Upper lobe of left lung (tissue), 6 donors: ENCODE results near the gene CALN1. TPM values are rescaled to one million over a fixed set of nuclear protein-coding genes. Genes with fewer than 3 reads are reported as not detected.
A peak's percentile ranks its signal among the peaks of the same experiment; 100 is the strongest.

Source experiments
- ATAC-seq, 2 donors: fragments of 200-7000 bp; cut with Tn5 transposase; one replicate each; pipeline ENCODE4 v1.9.1; 2022; ENCODE audit warnings: mild to moderate bottlenecking in 2 of 2, moderate library complexity in 2 of 2; ENCODE audit not compliant: low FRiP score in 2 of 2
- DNase-seq, 2 donors: peaks; one replicate each; pipeline ENCODE4 v3.0.0-alpha.2; 2019 to 2020
- H3K27ac ChIP-seq, 4 donors: fragments of 200-600 bp; sonication (generic); one replicate each; pipeline ENCODE4 v1.5.1; 2016 to 2019
- H3K27me3 ChIP-seq, 4 donors: fragments of 200-600 bp; sonication (generic); one replicate each; pipeline ENCODE4 v1.5.1; 2017 to 2019
- H3K36me3 ChIP-seq, 4 donors: fragments of 200-600 bp; sonication (generic); one replicate each; pipeline ENCODE4 v1.5.1; 2016 to 2019
- H3K4me1 ChIP-seq, 4 donors: fragments of 200-600 bp; sonication (generic); one replicate each; pipeline ENCODE4 v1.5.1; 2018 to 2019
- H3K4me3 ChIP-seq, 4 donors: fragments of 200-600 bp; sonication (generic); one replicate each; pipeline ENCODE4 v1.5.1; 2017 to 2019; ENCODE audit warnings: mild to moderate bottlenecking in 2 of 4, moderate library complexity in 1 of 4
- H3K9me3 ChIP-seq, 4 donors: fragments of 200-600 bp; sonication (generic); one replicate each; pipeline ENCODE4 v1.5.1; 2018 to 2019
- EP300 ChIP-seq, 4 donors: sonication (generic); formaldehyde crosslinking; IDR thresholded peaks; one replicate each; pipeline ENCODE4 v1.5.1; 2017; ENCODE audit warnings: antibody characterized with exemption in 4 of 4, control low read depth in 2 of 4
- POLR2A ChIP-seq, 4 donors: fragments of 450-650 bp; IDR thresholded peaks; one replicate each; pipeline ENCODE4 v1.5.1; 2016 to 2017; ENCODE audit warnings: antibody characterized with exemption in 4 of 4, mild to moderate bottlenecking in 2 of 4
- POLR2AphosphoS5 ChIP-seq, 2 donors: sonication (generic); formaldehyde crosslinking; IDR thresholded peaks; one replicate each; pipeline ENCODE4 v1.5.1; 2017; ENCODE audit warnings: antibody characterized with exemption in 2 of 2
- WGBS, 2 donors: methylation state at CpG; one replicate each; pipeline ENCODE4 v1.1.5; 2017 to 2018; 5-methylcytosine and 5-hydroxymethylcytosine counted together
- total RNA-seq, 6 donors: library from RNA; depleted of rRNA in 4 of 6; stranded (reverse); fragments of >200 nt in 4 of 6; gene quantifications; one replicate each; pipeline versions ENCODE4 v1.1.0 to v1.2.1, GENCODE V29; 2016 to 2021
- TF ChIP-seq, protein P1 (sequence below), 6 experiments: fragments of 450-650 bp in 4 of 6; fragments of 200-600 bp in 2 of 6; sonication (generic) in 2 of 6; IDR thresholded peaks; one replicate each; pipeline ENCODE4 v1.5.1; 2016 to 2019; ENCODE audit warnings: antibody characterized with exemption in 6 of 6
- donor health status: DM: no; HTN: no; CAD: no; lungs with moderate emphysema.
- donor health status: DM: no; HTN: yes; CAD: no; lungs with severe emphysema.

Gene CALN1
- total RNA-seq, 6 donors from 2014 or later = 0.24 to 0.46 TPM; not detected in 4

DNA sequence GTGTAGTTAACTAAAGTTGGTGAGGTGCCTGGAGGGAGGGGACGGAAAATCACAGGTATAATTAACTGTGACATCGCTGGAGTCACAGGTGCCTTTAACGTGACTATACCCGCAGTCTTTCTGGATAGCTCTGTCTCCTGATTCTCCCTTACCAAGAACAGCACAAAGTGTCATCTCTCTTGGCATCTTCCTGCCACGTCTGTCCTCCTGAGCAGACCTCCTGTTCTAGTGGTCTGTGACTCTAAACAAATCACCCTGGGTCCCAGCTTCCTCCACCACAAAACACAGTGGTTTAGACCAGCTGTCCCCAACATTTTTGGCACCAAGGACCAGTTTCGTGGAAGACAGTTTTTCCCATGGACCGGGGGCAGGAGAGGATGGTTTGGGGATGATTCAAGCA, 90.5 kb downstream of the CALN1 start:
- no peaks in the 10 kb centered on the region for H3K9me3 ChIP-seq
- DNase-seq (no peak), ATAC-seq (no peak)
- TF ChIP-seq, protein P1, sequence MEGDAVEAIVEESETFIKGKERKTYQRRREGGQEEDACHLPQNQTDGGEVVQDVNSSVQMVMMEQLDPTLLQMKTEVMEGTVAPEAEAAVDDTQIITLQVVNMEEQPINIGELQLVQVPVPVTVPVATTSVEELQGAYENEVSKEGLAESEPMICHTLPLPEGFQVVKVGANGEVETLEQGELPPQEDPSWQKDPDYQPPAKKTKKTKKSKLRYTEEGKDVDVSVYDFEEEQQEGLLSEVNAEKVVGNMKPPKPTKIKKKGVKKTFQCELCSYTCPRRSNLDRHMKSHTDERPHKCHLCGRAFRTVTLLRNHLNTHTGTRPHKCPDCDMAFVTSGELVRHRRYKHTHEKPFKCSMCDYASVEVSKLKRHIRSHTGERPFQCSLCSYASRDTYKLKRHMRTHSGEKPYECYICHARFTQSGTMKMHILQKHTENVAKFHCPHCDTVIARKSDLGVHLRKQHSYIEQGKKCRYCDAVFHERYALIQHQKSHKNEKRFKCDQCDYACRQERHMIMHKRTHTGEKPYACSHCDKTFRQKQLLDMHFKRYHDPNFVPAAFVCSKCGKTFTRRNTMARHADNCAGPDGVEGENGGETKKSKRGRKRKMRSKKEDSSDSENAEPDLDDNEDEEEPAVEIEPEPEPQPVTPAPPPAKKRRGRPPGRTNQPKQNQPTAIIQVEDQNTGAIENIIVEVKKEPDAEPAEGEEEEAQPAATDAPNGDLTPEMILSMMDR (IDR thresholded peaks at IDR 0.05) = no peak
- TF ChIP-seq EP300 (IDR thresholded peaks at IDR 0.05) = no peak
- no peak for TF ChIP-seq POLR2A (IDR thresholded peaks at IDR 0.05)
- TF ChIP-seq POLR2AphosphoS5 (IDR thresholded peaks at IDR 0.05) = no peak
- no peak overlapping the region for H3K27ac ChIP-seq
- no peaks in the 10 kb centered on the region for H3K27me3 ChIP-seq
- 71 to 80% methylated on average over 7 of the region's 7 CpGs for WGBS, 2 donors
- H3K4me1 ChIP-seq = no peaks in the 10 kb centered on the region
- no peaks in the 10 kb centered on the region for H3K36me3 ChIP-seq
- no peak overlapping the region for H3K4me3 ChIP-seq

DNA sequence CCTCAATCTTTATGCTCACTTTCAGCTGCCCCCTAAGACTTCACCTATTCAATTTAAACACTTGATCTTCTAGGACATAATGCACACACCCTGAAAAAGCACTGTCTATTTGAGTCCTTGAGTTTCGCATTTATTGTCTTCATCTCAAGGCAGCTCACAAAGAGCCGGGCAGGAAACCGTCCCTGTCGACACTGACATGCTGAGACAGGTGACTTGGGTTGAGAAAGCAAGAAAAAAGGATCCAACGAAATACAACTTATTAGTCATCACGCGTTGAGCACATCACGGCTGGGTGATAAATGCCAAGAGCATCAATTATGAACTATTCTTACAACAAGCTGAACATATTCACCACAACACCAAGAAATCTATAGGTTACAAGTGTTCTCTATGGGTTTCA, 91.1 kb downstream of the CALN1 start:
- Histone ChIP-seq H3K9me3 (no peaks in the 10 kb centered on the region), H3K27me3 (no peaks in the 10 kb centered on the region), H3K36me3 (no peaks in the 10 kb centered on the region), H3K27ac (no peak overlapping the region), H3K4me3 (no peak overlapping the region), H3K4me1 (no peaks in the 10 kb centered on the region)
- TF ChIP-seq POLR2A (IDR thresholded peaks at IDR 0.05) (no peak), EP300 (IDR thresholded peaks at IDR 0.05) (no peak), POLR2AphosphoS5 (IDR thresholded peaks at IDR 0.05) (no peak)
- TF ChIP-seq, protein P1 (IDR thresholded peaks at IDR 0.05) = no peak
- ATAC-seq = no peak
- no peak for DNase-seq
- WGBS, 2 donors = 83% methylated on average over 8 of the region's 8 CpGs

DNA sequence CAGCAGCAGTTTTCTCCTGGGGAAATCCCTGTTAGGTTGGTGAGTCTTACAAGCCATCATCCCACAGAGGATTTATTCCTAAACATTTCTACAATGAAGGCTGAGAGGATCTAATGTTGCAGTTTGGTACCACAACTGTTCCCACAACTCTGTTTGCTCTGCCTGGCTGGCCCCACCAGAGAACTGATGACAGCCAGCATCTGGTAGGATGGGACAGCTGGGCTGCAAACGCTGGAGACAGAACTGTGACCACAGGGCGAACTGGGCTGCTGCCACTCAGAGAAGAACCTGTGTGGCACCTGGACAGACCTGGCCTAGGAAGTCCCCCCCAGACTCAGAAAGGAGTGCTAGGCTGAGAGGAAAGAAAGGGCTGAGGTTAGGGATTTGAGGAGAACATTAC, 94.8 kb downstream of the CALN1 start:
- H3K9me3 ChIP-seq = no peaks in the 10 kb centered on the region
- TF ChIP-seq EP300 (IDR thresholded peaks at IDR 0.05) = no peak
- TF ChIP-seq, protein P1 (IDR thresholded peaks at IDR 0.05) = no peak
- no peak for TF ChIP-seq POLR2AphosphoS5 (IDR thresholded peaks at IDR 0.05)
- no peak for TF ChIP-seq POLR2A (IDR thresholded peaks at IDR 0.05)
- H3K27ac ChIP-seq = no peak overlapping the region
- ATAC-seq (no peak), DNase-seq (no peak)
- 25 to 38% methylated on average over 2 of the region's 2 CpGs for WGBS, 2 donors
- H3K36me3 ChIP-seq = no peaks in the 10 kb centered on the region
- no peak overlapping the region for H3K4me3 ChIP-seq
- no peaks in the 10 kb centered on the region for H3K4me1 ChIP-seq
- no peaks in the 10 kb centered on the region for H3K27me3 ChIP-seq

DNA sequence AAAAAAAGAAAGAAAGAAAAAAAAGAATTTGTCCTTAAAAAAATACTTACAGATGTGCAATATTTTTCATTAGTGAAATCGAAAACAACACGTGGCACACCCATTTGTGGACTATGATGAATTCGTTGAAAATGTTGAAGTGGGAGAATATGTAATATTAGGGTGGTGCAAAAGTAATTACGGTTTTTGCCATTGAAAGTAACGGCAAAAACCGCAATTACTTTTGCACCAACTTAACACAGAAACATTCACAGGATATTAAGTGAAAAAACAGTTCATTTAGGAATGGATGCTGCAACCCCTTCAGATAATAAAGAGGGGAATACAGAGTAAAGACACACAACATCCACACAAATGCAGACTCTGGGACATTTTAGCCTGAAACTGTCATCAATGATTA, 96.0 kb downstream of the CALN1 start:
- H3K4me1 ChIP-seq = no peaks in the 10 kb centered on the region
- no peak overlapping the region for H3K4me3 ChIP-seq
- H3K27me3 ChIP-seq = no peaks in the 10 kb centered on the region
- H3K36me3 ChIP-seq = no peaks in the 10 kb centered on the region
- 89 to 90% methylated on average over 6 of the region's 6 CpGs for WGBS, 2 donors
- H3K9me3 ChIP-seq = no peaks in the 10 kb centered on the region
- no peak overlapping the region for H3K27ac ChIP-seq
- ATAC-seq (no peak), DNase-seq (no peak)
- TF ChIP-seq POLR2AphosphoS5 (IDR thresholded peaks at IDR 0.05) (no peak), POLR2A (IDR thresholded peaks at IDR 0.05) (no peak), EP300 (IDR thresholded peaks at IDR 0.05) (no peak)
- TF ChIP-seq, protein P1 (IDR thresholded peaks at IDR 0.05) = no peak

DNA sequence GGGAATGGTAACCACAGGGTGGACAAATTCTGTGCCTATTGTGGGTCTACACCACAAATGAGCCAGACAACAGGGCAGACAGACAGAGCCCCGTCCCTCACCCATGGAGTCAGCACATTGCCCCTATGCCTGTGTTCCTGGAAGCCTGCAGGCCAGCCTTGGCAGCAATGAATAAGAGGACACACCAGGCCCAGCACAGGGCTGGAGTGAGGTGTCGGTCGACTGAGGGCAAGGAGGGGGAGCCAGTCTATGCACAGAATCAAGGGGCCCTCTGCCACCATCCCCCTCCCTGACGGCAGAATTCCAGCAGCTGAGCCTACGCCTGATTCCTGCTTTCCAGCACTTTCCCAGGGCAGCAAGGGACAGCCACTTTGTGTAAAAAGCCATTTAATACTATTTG, 98.2 kb downstream of the CALN1 start:
- H3K27ac ChIP-seq = no peak overlapping the region
- no peak overlapping the region for H3K4me3 ChIP-seq
- no peaks in the 10 kb centered on the region for H3K36me3 ChIP-seq
- H3K27me3 ChIP-seq = no peaks in the 10 kb centered on the region
- DNase-seq (no peak), ATAC-seq (peak in 1 of 2 donors; percentile 34)
- WGBS, 2 donors = 69 to 73% methylated on average over 5 of the region's 5 CpGs
- TF ChIP-seq EP300 (IDR thresholded peaks at IDR 0.05) (no peak), POLR2A (IDR thresholded peaks at IDR 0.05) (no peak), POLR2AphosphoS5 (IDR thresholded peaks at IDR 0.05) (no peak)
- TF ChIP-seq, protein P1 (IDR thresholded peaks at IDR 0.05) = no peak
- no peaks in the 10 kb centered on the region for H3K4me1 ChIP-seq
- no peaks in the 10 kb centered on the region for H3K9me3 ChIP-seq
